IPS-15b (cell line): ENCODE measurements around the gene RPL23.
A peak's percentile ranks its signal among the peaks of the same experiment; 100 is the strongest.

Experiments used
- H3K27me3 ChIP-seq: one replicate; pipeline ENCODE4 v1.6.1; 2013; ENCODE audit warnings: low read length; ENCODE audit not compliant: control insufficient read depth, insufficient read depth
- H3K36me3 ChIP-seq: one replicate; pipeline ENCODE4 v1.6.1; 2013; ENCODE audit warnings: low read length; ENCODE audit not compliant: control insufficient read depth, insufficient read depth
- H3K4me1 ChIP-seq: one replicate; pipeline ENCODE4 v1.6.1; 2013; ENCODE audit warnings: mild to moderate bottlenecking, low read length; ENCODE audit not compliant: control insufficient read depth, insufficient read depth
- H3K4me3 ChIP-seq: one replicate; pipeline ENCODE4 v1.5.1; 2013; ENCODE audit warnings: low read depth, low read length
- H3K9ac ChIP-seq: one replicate; pipeline ENCODE4 v1.6.1; 2013; ENCODE audit warnings: low read depth, mild to moderate bottlenecking, low read length
- H3K9me3 ChIP-seq: one replicate; pipeline ENCODE4 v1.6.1; 2013; ENCODE audit warnings: mild to moderate bottlenecking, low read length; ENCODE audit not compliant: control insufficient read depth, insufficient read depth

Gene RPL23

DNA sequence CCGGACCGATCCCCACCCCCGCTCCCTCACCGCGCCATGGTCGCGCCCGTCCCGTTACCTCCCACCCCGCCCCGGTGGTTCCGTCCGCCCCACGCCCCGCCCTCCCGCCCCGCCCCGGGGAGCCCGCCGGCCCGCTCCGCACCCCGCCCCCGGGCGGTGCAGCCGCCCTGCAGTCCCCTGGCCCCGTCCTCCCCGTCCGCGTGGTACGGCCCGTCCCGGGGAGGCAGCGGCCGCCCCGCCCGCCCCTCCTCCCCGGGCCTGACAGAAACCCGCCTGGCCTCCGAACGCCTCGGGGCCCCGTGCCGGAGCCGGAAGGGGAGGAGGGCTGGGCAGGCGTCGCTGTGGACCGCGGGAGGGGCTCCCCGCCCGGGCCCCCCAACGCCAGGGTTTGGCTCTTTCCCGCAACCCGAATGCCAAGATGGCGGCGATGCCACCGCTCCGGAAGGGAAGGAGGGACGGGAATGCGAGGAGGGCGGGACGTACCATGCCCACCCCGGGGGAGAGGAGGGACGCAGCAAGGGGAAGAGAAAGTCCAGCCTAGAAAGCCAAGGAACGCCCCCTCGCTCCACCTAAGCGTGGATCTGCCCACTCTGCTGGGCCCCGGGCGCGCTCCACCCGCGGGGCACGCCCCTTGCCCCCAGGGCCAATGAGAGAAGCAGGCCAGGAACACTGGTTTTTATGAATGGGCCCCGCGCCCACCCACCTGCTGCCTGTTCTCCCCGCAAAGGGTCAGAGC is 53.9 kb downstream of the RPL23 start, which contains the start of gene PIP4K2B:
PIP4K2B (minus strand) TSS at position 56 of the 736 bp plus-strand sequence. CDS start 132 bp downstream, outside the sequence.
- peaks cover 2% of the 10 kb centered on the region for H3K36me3 ChIP-seq

DNA sequence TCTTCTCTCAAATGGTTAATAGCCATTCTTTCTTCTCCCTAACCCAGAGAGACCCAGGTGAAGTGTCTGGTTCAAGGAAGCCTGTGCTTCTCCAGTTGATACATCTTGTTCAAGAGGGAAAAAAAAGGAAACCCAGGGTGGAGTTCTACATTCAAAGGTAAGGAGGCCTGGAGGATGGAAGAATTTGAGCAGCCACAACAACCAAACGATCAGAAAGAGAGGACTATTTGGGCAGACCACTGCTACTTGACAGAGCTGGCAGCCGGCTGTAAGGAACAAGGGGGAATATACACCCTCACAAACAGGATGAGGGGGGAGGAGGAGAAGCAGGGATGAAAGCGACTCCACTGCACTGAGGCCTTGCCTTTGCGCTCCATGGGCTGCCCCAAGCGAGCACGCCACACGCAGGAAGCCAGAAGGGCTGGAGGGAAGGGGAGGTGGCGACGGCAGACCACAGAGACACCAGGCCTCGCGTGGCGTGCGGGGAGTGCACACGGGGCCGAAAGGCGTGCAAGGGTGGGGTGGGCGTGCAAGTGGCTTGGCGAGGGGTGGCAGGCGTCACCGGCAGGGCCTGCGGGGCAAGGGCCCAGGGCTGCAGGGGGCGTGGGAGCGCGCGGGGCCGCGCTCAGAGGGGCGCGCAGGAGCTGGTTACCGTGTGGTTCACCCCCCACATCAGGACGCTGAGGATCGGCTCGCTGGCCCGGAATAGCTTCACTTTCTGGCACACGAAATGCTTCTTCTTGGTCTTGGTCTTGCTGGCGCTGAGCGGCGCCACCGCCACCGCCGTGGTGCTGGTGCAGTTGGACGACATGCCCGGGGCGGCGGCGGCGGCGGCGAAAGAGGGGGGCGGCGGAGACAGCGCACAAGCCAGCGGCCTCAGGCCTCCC is 54.7 kb downstream of the RPL23 start:
- peak overlapping the region; percentile 92 for H3K4me3 ChIP-seq
- H3K27me3 ChIP-seq: no peaks in the 10 kb centered on the region
- H3K9ac ChIP-seq: peak overlapping the region; percentile 76
- peaks cover 1% of the 10 kb centered on the region for H3K36me3 ChIP-seq
- no peaks in the 10 kb centered on the region for H3K9me3 ChIP-seq
- peaks cover 12% of the 10 kb centered on the region for H3K4me1 ChIP-seq

More for the DNA sequence above, 53.9 kb downstream of the RPL23 start, which contains the start of gene PIP4K2B:
- Histone ChIP-seq H3K4me3 (peak within 1 kb of the TSS; percentile 92), H3K9ac (peak within 1 kb of the TSS; percentile 87), H3K27me3 (no peaks in the 10 kb centered on the region), H3K9me3 (no peaks in the 10 kb centered on the region), H3K4me1 (peaks cover 12% of the 10 kb centered on the region)
